Hepatocyte (in vitro differentiated cells): ENCODE measurements around the gene ATXN2. TPM values are rescaled to one million over a fixed set of nuclear protein-coding genes. Genes with fewer than 3 reads are reported as not detected.
A peak's percentile ranks its signal among the peaks of the same experiment; 100 is the strongest.
"Not testable (repeated sequence)": the region's sequence is repeated elsewhere in the genome, so short reads cannot be mapped to it uniquely, and the experiment has no call there.

Experiments used
- DNase-seq: peaks from one replicate; pipeline ENCODE4 v3.0.0-alpha.2; 2016; ENCODE audit warnings: low spot score
- H2AFZ ChIP-seq: fragments of 200-600 bp; sonication (generic); 2 replicates; pipeline ENCODE4 v1.6.0; 2016; ENCODE audit warnings: antibody characterized with exemption, mild to moderate bottlenecking
- H3K27ac ChIP-seq: fragments of 200-600 bp; sonication (generic); 2 replicates; pipeline ENCODE4 v1.5.1; 2016; ENCODE audit warnings: mild to moderate bottlenecking
- H3K27me3 ChIP-seq: fragments of 200-600 bp; sonication (generic); 2 replicates; pipeline ENCODE4 v1.6.1; 2016
- H3K36me3 ChIP-seq: fragments of 200-600 bp; sonication (generic); replicated peaks from 2 replicates; pipeline ENCODE4 v1.5.1; 2016; ENCODE audit warnings: low read depth; ENCODE audit not compliant: insufficient read depth
- H3K4me1 ChIP-seq: fragments of 200-600 bp; sonication (generic); 2 replicates; pipeline ENCODE4 v1.5.1; 2016; ENCODE audit warnings: mild to moderate bottlenecking, moderate library complexity; ENCODE audit not compliant: insufficient read depth
- H3K4me2 ChIP-seq: fragments of 200-600 bp; sonication (generic); 2 replicates; pipeline ENCODE4 v1.6.0; 2016
- H3K4me3 ChIP-seq: fragments of 200-600 bp; sonication (generic); 2 replicates; pipeline ENCODE4 v1.5.1; 2016; ENCODE audit warnings: mild to moderate bottlenecking
- H3K79me2 ChIP-seq: fragments of 200-600 bp; sonication (generic); 2 replicates; pipeline ENCODE4 v1.6.0; 2017; ENCODE audit warnings: mild to moderate bottlenecking
- H3K9me2 ChIP-seq: fragments of 200-600 bp; sonication (generic); replicated peaks from 2 replicates; pipeline ENCODE4 v1.6.0; 2017; ENCODE audit warnings: mild to moderate bottlenecking; ENCODE audit not compliant: insufficient read depth
- H3K9me3 ChIP-seq: fragments of 200-600 bp; sonication (generic); 2 replicates; pipeline ENCODE4 v1.5.1; 2016; ENCODE audit warnings: low read depth, mild to moderate bottlenecking
- H4K20me1 ChIP-seq: fragments of 200-600 bp; sonication (generic); 2 replicates; pipeline ENCODE4 v1.6.0; 2016; ENCODE audit warnings: mild to moderate bottlenecking; ENCODE audit not compliant: insufficient read depth, poor library complexity, severe bottlenecking
- EZH2 ChIP-seq: fragments of 200-600 bp; sonication (generic); IDR thresholded peaks from 2 replicates; pipeline ENCODE4 v1.6.1; 2016; ENCODE audit warnings: antibody characterized with exemption, mild to moderate bottlenecking, borderline replicate concordance
- EZH2phosphoT487 ChIP-seq: fragments of 200-600 bp; sonication (generic); IDR thresholded peaks from one replicate; pipeline ENCODE4 v1.6.1; 2018; ENCODE audit warnings: antibody characterized with exemption, mild to moderate bottlenecking, low read depth, moderate library complexity; ENCODE audit not compliant: unreplicated experiment, severe bottlenecking
- WGBS: methylation state at CpG from one replicate; pipeline ENCODE4 v1.1.6; 2016; ENCODE audit warnings: low lambda C conversion rate; ENCODE audit errors: missing lambda C conversion rate; 5-methylcytosine and 5-hydroxymethylcytosine counted together
- polyA plus RNA-seq: library from polyadenylated mRNA; unstranded; fragments of >200 nt; fragmentation: Nextera tagmentation; extraction: Ambion mirVana; gene quantifications from 2 replicates; pipeline ENCODE4 v1.2.1, GENCODE V29; 2016
- total RNA-seq: library from RNA; depleted of rRNA; stranded (reverse); fragments of >200 nt; gene quantifications from 2 replicates; pipeline ENCODE4 v1.2.3, GENCODE V29; 2014
- TF ChIP-seq, protein P1 (sequence below): fragments of 200-600 bp; sonication (generic); IDR thresholded peaks from 2 replicates; pipeline ENCODE4 v1.5.1; 2016; ENCODE audit warnings: antibody characterized with exemption, mild to moderate bottlenecking; ENCODE audit not compliant: poor library complexity

Gene ATXN2
- total and polyA plus RNA-seq, 2 experiments from 2014 or later, result 36.9 to 47.9 TPM

DNA sequence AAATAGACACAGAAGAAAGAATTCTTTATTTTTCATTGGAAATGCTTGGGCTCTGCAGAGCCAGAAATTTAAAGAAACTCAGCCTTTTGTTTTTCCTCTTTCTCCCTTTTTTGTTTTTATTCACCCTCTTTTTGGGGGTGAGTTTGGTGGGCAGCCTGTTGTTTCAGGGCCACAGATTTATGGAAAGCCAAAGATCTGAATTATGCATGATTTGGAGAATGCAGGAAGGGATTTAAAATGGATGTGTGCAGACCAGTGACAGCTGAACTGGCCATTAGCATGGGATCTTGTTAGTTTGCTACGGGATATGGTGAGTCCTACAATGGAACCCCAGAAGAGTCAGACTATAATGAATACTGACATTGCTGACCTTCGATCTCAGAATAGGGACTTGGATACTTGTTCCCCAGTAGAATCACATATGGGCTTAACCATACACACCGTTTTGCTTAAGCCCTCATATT, 7.7 kb upstream of the ATXN2 start:
- Histone ChIP-seq H3K79me2 (peaks cover 9% of the 10 kb centered on the region), H3K9me3 (no peaks in the 10 kb centered on the region), H4K20me1 (no peaks in the 10 kb centered on the region), H3K9me2 (no peaks in the 10 kb centered on the region), H3K4me3 (no peak overlapping the region), H3K27ac (no peak overlapping the region), H3K27me3 (no peaks in the 10 kb centered on the region), H2AFZ (no peak overlapping the region), H3K36me3 (no peaks in the 10 kb centered on the region), H3K4me2 (no peak overlapping the region), H3K4me1 (no peaks in the 10 kb centered on the region)
- DNase-seq, result no peak
- 90% methylated on average over 3 of the region's 3 CpGs for WGBS
- TF ChIP-seq EZH2, result no peak
- TF ChIP-seq EZH2phosphoT487, result no peak
- TF ChIP-seq, protein P1, sequence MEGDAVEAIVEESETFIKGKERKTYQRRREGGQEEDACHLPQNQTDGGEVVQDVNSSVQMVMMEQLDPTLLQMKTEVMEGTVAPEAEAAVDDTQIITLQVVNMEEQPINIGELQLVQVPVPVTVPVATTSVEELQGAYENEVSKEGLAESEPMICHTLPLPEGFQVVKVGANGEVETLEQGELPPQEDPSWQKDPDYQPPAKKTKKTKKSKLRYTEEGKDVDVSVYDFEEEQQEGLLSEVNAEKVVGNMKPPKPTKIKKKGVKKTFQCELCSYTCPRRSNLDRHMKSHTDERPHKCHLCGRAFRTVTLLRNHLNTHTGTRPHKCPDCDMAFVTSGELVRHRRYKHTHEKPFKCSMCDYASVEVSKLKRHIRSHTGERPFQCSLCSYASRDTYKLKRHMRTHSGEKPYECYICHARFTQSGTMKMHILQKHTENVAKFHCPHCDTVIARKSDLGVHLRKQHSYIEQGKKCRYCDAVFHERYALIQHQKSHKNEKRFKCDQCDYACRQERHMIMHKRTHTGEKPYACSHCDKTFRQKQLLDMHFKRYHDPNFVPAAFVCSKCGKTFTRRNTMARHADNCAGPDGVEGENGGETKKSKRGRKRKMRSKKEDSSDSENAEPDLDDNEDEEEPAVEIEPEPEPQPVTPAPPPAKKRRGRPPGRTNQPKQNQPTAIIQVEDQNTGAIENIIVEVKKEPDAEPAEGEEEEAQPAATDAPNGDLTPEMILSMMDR, result no peak

DNA sequence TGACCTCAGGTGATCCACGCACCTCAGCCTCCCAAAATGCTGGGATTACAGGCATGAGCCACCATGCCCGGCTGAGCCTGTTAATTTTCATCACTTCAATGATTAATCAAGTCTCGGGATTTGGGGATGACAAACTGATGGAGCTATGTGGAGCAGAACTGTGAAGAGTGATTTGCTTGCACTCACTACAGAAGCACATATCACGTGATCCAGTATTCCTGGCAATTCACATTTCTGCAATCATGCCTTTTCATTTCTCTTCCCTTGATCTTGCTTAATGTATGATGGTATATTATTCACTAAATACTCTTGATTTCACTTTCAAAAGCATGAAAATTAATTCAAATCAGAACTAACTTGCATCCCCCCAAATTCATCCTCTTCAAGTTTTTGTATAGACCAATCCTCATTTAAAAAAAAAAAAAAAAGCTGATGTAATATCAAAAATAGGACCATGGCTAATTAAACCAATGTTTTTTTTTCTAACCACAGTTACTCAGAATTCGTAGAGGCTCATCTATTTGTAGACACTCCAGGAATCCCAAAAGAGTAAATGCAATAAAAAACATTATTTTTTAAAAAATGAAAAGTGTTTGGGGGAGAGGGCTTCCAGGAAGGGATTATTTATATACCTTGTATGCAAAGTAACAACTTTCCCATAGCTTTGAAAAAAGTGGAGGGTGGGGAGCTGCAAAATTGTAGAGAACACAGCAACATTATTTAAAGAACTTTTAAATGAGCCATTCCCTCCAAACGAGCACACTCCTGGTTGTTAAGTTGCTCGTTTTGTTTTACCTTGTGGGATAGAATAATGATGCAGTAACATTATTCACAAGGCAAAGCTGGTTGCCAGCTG, 7.0 kb upstream of the ATXN2 start:
- Histone ChIP-seq H3K4me2 (no peak overlapping the region), H4K20me1 (no peaks in the 10 kb centered on the region), H3K9me3 (no peaks in the 10 kb centered on the region), H3K4me3 (no peak overlapping the region), H3K36me3 (no peaks in the 10 kb centered on the region), H3K27me3 (no peaks in the 10 kb centered on the region), H3K4me1 (no peaks in the 10 kb centered on the region), H3K79me2 (peaks cover 16% of the 10 kb centered on the region), H3K9me2 (no peaks in the 10 kb centered on the region), H2AFZ (no peak overlapping the region), H3K27ac (no peak overlapping the region)
- WGBS, result 83% methylated on average over 7 of the region's 7 CpGs
- TF ChIP-seq EZH2phosphoT487 (no peak), EZH2 (no peak)
- TF ChIP-seq, protein P1, result no peak
- DNase-seq, result no peak

DNA sequence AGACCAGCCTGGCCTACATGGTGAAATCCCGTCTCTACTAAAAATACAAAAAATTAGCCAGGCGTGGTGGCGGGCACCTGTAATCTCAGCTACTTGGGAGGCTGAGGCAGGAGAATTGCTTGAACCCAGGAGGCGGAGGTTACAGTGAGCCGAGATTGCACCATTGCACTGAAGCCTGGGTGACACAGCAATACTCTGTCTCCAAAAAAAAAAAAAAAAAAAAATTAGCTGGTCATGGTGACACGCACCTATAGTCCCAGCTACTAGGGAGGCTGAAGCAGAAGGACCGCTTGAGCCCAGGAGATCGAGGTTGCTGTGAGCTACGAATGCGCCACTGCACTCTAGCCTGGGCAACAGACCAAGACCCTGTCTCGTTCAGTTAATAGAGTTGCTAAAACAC, 3.7 kb upstream of the ATXN2 start:
- not testable (repeated sequence) for H3K9me2 ChIP-seq, H2AFZ ChIP-seq, H3K27ac ChIP-seq, H4K20me1 ChIP-seq, H3K4me1 ChIP-seq, H3K27me3 ChIP-seq, H3K4me2 ChIP-seq, H3K36me3 ChIP-seq, H3K9me3 ChIP-seq, H3K4me3 ChIP-seq, DNase-seq
- 95% methylated on average over 11 of the region's 11 CpGs for WGBS
- H3K79me2 ChIP-seq, result peaks cover 25% of the 10 kb centered on the region

DNA sequence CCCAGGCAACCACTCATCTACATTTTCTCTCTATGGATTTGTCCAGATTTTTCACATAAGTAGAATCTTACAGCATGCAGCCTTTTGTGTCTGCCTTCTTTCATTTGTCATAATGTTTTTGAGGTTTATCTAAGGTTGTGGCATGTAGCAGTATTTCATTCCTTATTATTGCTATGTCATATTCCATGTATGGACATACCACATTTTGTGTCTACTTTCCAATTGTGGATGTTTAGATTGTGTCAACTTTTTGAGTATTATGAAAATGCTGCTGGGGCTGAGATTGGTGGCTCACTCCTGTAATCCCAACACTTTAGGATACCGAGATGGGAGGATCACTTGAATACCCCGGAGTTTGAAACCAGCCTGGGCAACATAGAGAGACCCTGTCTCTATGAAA, 3.2 kb upstream of the ATXN2 start:
- 98% methylated on average over 2 of the region's 2 CpGs for WGBS
- H2AFZ ChIP-seq, result no peak overlapping the region
- H3K79me2 ChIP-seq, result peaks cover 31% of the 10 kb centered on the region
- H3K4me1 ChIP-seq, result peaks cover 6% of the 10 kb centered on the region
- H3K36me3 ChIP-seq, result no peaks in the 10 kb centered on the region
- no peak for DNase-seq
- no peak overlapping the region for H3K4me2 ChIP-seq
- H3K4me3 ChIP-seq, result no peak overlapping the region
- H4K20me1 ChIP-seq, result peaks cover 5% of the 10 kb centered on the region
- no peak overlapping the region for H3K27ac ChIP-seq
- H3K27me3 ChIP-seq, result no peaks in the 10 kb centered on the region
- H3K9me3 ChIP-seq, result no peaks in the 10 kb centered on the region
- H3K9me2 ChIP-seq, result no peaks in the 10 kb centered on the region
- TF ChIP-seq EZH2phosphoT487 (no peak), EZH2 (no peak)
- TF ChIP-seq, protein P1, result no peak

DNA sequence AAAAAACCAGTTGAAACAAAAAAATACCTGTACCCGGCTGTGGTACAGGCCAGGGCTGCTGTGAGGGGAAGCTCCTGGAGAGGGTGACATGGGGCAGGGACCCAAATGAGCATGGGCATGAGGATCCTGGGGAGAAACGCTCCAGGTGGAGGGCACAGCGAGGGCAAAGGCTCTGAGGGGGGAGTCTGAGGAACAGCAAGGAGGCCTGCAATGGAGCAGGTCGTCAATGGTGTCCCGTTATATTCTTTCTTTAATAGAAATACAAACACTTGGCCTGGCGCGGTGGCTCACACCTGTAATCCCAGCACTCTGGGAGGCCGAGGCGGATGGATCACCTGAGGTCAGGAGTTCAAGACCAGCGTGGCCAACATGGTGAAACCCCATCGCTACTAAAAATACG, 1.9 kb upstream of the ATXN2 start:
- Histone ChIP-seq H3K4me1 (peaks cover 12% of the 10 kb centered on the region), H3K79me2 (peaks cover 44% of the 10 kb centered on the region), H4K20me1 (peaks cover 19% of the 10 kb centered on the region), H3K27ac (peak overlapping the region; percentile 96), H3K4me2 (peak overlapping the region; percentile 86)
- not testable (repeated sequence) for H3K4me3 ChIP-seq, H3K9me2 ChIP-seq, H3K9me3 ChIP-seq, DNase-seq, H2AFZ ChIP-seq, H3K36me3 ChIP-seq, H3K27me3 ChIP-seq
- WGBS, result 96% methylated on average over 12 of the region's 12 CpGs
